ENCODE measurements around the gene G6PC3. TPM values are rescaled to one million over a fixed set of nuclear protein-coding genes. Genes with fewer than 3 reads are reported as not detected.

The G6PC3 gene
- total and polyA plus RNA-seq, 10 of the 15 experiments (the other 5 are each of a cell fraction or from before 2014, with no cell fraction given), result 13.0 to 93.7 (median 43.0) TPM

DNA sequence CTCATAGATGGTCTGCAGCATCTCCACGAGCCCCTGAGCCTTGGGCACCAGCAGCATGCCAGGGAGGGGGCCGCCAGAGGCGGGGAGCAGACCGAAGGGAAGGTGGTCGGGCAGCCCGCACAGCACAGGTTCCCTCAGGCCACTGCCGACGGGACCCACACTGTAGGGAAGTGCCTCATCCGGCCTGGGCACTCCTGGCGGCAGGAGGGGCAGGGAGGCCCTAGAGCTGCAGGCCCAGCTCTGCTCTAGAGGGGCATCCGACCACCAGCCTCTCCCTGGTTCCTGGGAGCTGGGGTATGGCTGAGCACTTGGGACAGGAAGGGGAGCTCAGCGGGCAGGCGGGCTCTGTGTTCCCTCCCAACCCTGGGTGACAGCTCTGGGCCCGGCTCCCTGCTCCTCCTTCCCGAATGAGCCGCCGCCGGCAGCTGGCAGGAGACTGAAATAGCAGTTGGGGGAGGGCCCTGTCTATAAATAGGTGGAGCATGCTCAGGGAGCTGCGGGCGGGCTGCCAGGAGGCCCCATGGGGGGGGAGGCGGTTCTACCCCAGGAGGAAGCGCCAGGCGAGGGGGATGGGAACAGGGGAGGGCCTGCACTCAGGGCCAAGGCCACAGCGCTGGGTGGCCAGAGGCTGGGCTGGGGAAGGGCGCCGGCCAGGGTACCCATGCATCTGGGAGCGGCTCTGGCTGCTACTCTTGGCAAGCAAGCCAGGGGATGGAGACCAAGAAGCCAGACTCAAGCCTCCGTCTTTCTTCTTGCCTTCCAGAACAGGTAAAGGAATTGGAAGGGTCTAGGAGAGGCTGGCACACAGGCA is 40.5 kb downstream of the G6PC3 start (continued):
- TF ChIP-seq ATF2 (IDR thresholded peaks at IDR 0.05; ENCODE audit: low read length) (no peak), IKZF1 (conservative IDR thresholded peaks at IDR 0.05) (peak; percentile 94), ZNF274 (IDR thresholded peaks at IDR 0.05; ENCODE audit: insufficient read depth, insufficient read length) (no peak), NR2C1 (IDR thresholded peaks at IDR 0.05) (no peak), ZNF622 (IDR thresholded peaks at IDR 0.05) (no peak), SKIL (IDR thresholded peaks at IDR 0.05; ENCODE audit: low read depth, poor library complexity, severe bottlenecking) (no peak), RFX5 (IDR thresholded peaks at IDR 0.05; ENCODE audit: low read depth, low read length) (no peak), NRF1 (conservative IDR thresholded peaks at IDR 0.05; ENCODE audit: low read depth, low read length) (peak; percentile 40; the same call in 1 of the 2 replicates), RBBP5 (conservative IDR thresholded peaks at IDR 0.05) (no peak), CBX3 (IDR thresholded peaks at IDR 0.05; ENCODE audit: borderline replicate concordance, low read depth) (no peak), TBL1XR1 (IDR thresholded peaks at IDR 0.05; ENCODE audit: low read depth, low read length) (peak; percentile 84; the same call in 1 of the 2 replicates), KLF5 (IDR thresholded peaks at IDR 0.05; ENCODE audit: partially characterized antibody) (no peak), FOXM1 (IDR thresholded peaks at IDR 0.05; ENCODE audit: low read depth, low read length) (no peak), PAX8 (IDR thresholded peaks at IDR 0.05) (no peak), POU2F2 (IDR thresholded peaks at IDR 0.05; ENCODE audit: borderline replicate concordance, low read depth, low read length) (no peak)
- TF ChIP-seq, protein P1, sequence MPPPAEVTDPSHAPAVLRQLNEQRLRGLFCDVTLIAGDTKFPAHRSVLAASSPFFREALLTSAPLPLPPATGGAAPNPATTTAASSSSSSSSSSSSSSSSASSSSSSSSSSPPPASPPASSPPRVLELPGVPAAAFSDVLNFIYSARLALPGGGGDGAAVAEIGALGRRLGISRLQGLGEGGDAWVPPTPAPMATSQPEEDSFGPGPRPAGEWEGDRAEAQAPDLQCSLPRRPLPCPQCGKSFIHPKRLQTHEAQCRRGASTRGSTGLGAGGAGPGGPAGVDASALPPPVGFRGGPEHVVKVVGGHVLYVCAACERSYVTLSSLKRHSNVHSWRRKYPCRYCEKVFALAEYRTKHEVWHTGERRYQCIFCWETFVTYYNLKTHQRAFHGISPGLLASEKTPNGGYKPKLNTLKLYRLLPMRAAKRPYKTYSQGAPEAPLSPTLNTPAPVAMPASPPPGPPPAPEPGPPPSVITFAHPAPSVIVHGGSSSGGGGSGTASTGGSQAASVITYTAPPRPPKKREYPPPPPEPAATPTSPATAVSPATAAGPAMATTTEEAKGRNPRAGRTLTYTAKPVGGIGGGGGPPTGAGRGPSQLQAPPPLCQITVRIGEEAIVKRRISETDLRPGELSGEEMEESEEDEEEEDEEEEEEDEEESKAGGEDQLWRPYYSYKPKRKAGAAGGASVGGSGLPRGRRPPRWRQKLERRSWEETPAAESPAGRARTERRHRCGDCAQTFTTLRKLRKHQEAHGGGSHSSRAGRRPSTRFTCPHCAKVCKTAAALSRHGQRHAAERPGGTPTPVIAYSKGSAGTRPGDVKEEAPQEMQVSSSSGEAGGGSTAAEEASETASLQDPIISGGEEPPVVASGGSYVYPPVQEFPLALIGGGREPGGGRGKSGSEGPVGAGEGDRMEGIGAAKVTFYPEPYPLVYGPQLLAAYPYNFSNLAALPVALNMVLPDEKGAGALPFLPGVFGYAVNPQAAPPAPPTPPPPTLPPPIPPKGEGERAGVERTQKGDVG (CRISPR knock-in tag; IDR thresholded peaks at IDR 0.05), result no peak
- TF ChIP-seq, protein P2, sequence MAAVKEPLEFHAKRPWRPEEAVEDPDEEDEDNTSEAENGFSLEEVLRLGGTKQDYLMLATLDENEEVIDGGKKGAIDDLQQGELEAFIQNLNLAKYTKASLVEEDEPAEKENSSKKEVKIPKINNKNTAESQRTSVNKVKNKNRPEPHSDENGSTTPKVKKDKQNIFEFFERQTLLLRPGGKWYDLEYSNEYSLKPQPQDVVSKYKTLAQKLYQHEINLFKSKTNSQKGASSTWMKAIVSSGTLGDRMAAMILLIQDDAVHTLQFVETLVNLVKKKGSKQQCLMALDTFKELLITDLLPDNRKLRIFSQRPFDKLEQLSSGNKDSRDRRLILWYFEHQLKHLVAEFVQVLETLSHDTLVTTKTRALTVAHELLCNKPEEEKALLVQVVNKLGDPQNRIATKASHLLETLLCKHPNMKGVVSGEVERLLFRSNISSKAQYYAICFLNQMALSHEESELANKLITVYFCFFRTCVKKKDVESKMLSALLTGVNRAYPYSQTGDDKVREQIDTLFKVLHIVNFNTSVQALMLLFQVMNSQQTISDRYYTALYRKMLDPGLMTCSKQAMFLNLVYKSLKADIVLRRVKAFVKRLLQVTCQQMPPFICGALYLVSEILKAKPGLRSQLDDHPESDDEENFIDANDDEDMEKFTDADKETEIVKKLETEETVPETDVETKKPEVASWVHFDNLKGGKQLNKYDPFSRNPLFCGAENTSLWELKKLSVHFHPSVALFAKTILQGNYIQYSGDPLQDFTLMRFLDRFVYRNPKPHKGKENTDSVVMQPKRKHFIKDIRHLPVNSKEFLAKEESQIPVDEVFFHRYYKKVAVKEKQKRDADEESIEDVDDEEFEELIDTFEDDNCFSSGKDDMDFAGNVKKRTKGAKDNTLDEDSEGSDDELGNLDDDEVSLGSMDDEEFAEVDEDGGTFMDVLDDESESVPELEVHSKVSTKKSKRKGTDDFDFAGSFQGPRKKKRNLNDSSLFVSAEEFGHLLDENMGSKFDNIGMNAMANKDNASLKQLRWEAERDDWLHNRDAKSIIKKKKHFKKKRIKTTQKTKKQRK (IDR thresholded peaks at IDR 0.05; ENCODE audit: low read depth, low read length), result no peak
